HFFc6 (cell line): ENCODE data around the gene MCTP2. TPM values are rescaled to one million over a fixed set of nuclear protein-coding genes. Genes with fewer than 3 reads are reported as not detected.
"Not testable (repeated sequence)": the region's sequence is repeated elsewhere in the genome, so short reads cannot be mapped to it uniquely, and the experiment has no call there.

Source experiments
- DNase-seq: peaks from one replicate; pipeline ENCODE4 v3.0.0-alpha.2; 2018
- H3K27ac Mint-ChIP-seq: 2 replicates; pipeline ENCODE4 v1.8.0; 2020; ENCODE audit warnings: mild to moderate bottlenecking, mixed read lengths
- H3K27me3 Mint-ChIP-seq: 2 replicates; pipeline ENCODE4 v1.8.0; 2021; ENCODE audit warnings: mild to moderate bottlenecking, moderate library complexity, mixed read lengths; ENCODE audit not compliant: insufficient read depth
- H3K36me3 Mint-ChIP-seq: 2 replicates; pipeline ENCODE4 v1.8.0; 2021; ENCODE audit warnings: low read depth, mixed read lengths
- H3K4me1 Mint-ChIP-seq: 2 replicates; pipeline ENCODE4 v1.8.0; 2020; ENCODE audit warnings: low read depth, mixed read lengths
- H3K4me3 Mint-ChIP-seq: 2 replicates; pipeline ENCODE4 v1.8.0; 2020; ENCODE audit warnings: mild to moderate bottlenecking, moderate library complexity, mixed read lengths
- H3K9me3 Mint-ChIP-seq: 2 replicates; pipeline ENCODE4 v1.8.0; 2020; ENCODE audit warnings: mild to moderate bottlenecking, mixed read lengths
- CTCF ChIP-seq: fragments of 200-600 bp; sonication (generic); IDR thresholded peaks from 2 replicates; pipeline ENCODE4 v1.5.0; 2021; ENCODE audit warnings: antibody characterized with exemption, mild to moderate bottlenecking
- total RNA-seq, 6 experiments: library from RNA; stranded (reverse); fragmentation: NEBNext Ultra II Directional; extraction: Animal tissue kit (Norgen Biotek cat#: 25700); gene quantifications; 2 replicates in 1 of 6; 3 replicates in 5 of 6; pipeline ENCODE4 v1.2.3, GENCODE V29; 2021

MCTP2 gene
- total RNA-seq, 6 experiments from 2014 or later, result 0.63 to 4.4 (median 1.0) TPM

GRCh38 chr15:94255540-94255939 is 24.2 kb downstream of the MCTP2 start:
- Mint-ChIP-seq H3K27ac (no peak overlapping the region), H3K4me3 (no peak overlapping the region), H3K27me3 (no peaks in the 10 kb centered on the region; the same call in 1 of the 2 replicates), H3K36me3 (peaks cover 5% of the 10 kb centered on the region; the same call in 1 of the 2 replicates), H3K4me1 (no peaks in the 10 kb centered on the region; the same call in 1 of the 2 replicates), H3K9me3 (peaks cover 9% of the 10 kb centered on the region)
- DNase-seq, result no peak
- no peak for TF ChIP-seq CTCF

- no peak overlapping the region for H3K27ac Mint-ChIP-seq
- no peaks in the 10 kb centered on the region; the same call in 1 of the 2 replicates for H3K4me1 Mint-ChIP-seq
- H3K27me3 Mint-ChIP-seq, result no peaks in the 10 kb centered on the region; the same call in 1 of the 2 replicates
- H3K9me3 Mint-ChIP-seq, result peaks cover 13% of the 10 kb centered on the region
- no peak for DNase-seq
- peaks cover 4% of the 10 kb centered on the region; the same call in 1 of the 2 replicates for H3K36me3 Mint-ChIP-seq
- no peak overlapping the region for H3K4me3 Mint-ChIP-seq
- TF ChIP-seq CTCF, result no peak
These were observed 25.1 kb downstream of the MCTP2 start for GRCh38 chr15:94256511-94256910.

- H3K9me3 Mint-ChIP-seq, H3K36me3 Mint-ChIP-seq, H3K4me1 Mint-ChIP-seq, DNase-seq, H3K27me3 Mint-ChIP-seq, H3K27ac Mint-ChIP-seq, H3K4me3 Mint-ChIP-seq: not testable (repeated sequence)
These were observed 26.4 kb downstream of the MCTP2 start for GRCh38 chr15:94257776-94258175.

GRCh38 chr15:94258246-94258645 is 26.9 kb downstream of the MCTP2 start:
- no peak for DNase-seq
- peaks cover 1% of the 10 kb centered on the region; the same call in 1 of the 2 replicates for H3K4me1 Mint-ChIP-seq
- no peaks in the 10 kb centered on the region for H3K36me3 Mint-ChIP-seq
- no peak for TF ChIP-seq CTCF
- no peak overlapping the region for H3K4me3 Mint-ChIP-seq
- no peaks in the 10 kb centered on the region; the same call in 1 of the 2 replicates for H3K27me3 Mint-ChIP-seq
- no peak overlapping the region for H3K27ac Mint-ChIP-seq
- H3K9me3 Mint-ChIP-seq, result peaks cover 10% of the 10 kb centered on the region; the same call in 1 of the 2 replicates

GRCh38 chr15:94259121-94259751 is 27.9 kb downstream of the MCTP2 start:
- peaks cover 9% of the 10 kb centered on the region; the same call in 1 of the 2 replicates for H3K4me1 Mint-ChIP-seq
- no peaks in the 10 kb centered on the region; the same call in 1 of the 2 replicates for H3K27me3 Mint-ChIP-seq
- no peak overlapping the region for H3K4me3 Mint-ChIP-seq
- TF ChIP-seq CTCF, result no peak
- no peak for DNase-seq
- H3K9me3 Mint-ChIP-seq, result peaks cover 10% of the 10 kb centered on the region; the same call in 1 of the 2 replicates
- no peaks in the 10 kb centered on the region for H3K36me3 Mint-ChIP-seq
- H3K27ac Mint-ChIP-seq, result no peak overlapping the region

GRCh38 chr15:94259863-94260262 is 28.5 kb downstream of the MCTP2 start:
- no peak for TF ChIP-seq CTCF
- no peak overlapping the region for H3K4me3 Mint-ChIP-seq

More at GRCh38 chr15:94259863-94260262, 28.5 kb downstream of the MCTP2 start:
- no peak for DNase-seq
- no peaks in the 10 kb centered on the region for H3K36me3 Mint-ChIP-seq
- H3K9me3 Mint-ChIP-seq, result peaks cover 10% of the 10 kb centered on the region; the same call in 1 of the 2 replicates
- no peaks in the 10 kb centered on the region; the same call in 1 of the 2 replicates for H3K27me3 Mint-ChIP-seq
- peaks cover 9% of the 10 kb centered on the region; the same call in 1 of the 2 replicates for H3K4me1 Mint-ChIP-seq
- H3K27ac Mint-ChIP-seq, result no peak overlapping the region
